Endothelial cell of umbilical vein (primary cell): ENCODE measurements around the gene MIS18BP1. TPM values are rescaled to one million over a fixed set of nuclear protein-coding genes. Genes with fewer than 3 reads are reported as not detected.
A peak's percentile ranks its signal among the peaks of the same experiment; 100 is the strongest.

ENCODE experiments used
- BruUV-seq: library from RNA; stranded (reverse); fragments of 400-500 nt; replicated peaks from 2 replicates; lab custom pipeline; 2021; lab: Mats Ljungman, UMichigan
- CTCF ChIA-PET: fragments of 300-600, 350-600 bp; sonication (Branson Sonifier 250); formaldehyde crosslinking; loops from one replicate; lab custom pipeline; 2021; ENCODE audit warnings: antibody characterized with exemption, inconsistent platforms; lab: Charles Lee
- POLR2A ChIA-PET: fragments of 300-600, 350-600 bp; sonication (Branson Sonifier 250); formaldehyde crosslinking; loops from one replicate; lab custom pipeline; 2021; ENCODE audit warnings: antibody characterized with exemption, inconsistent platforms; lab: Charles Lee
- DNase-seq: peaks from one replicate; pipeline ENCODE4 v3.0.0-alpha.2; 2011; ENCODE audit warnings: low read depth, low spot score
- FAIRE-seq: peaks from 2 replicates; lab custom pipeline; 2011; peaks lifted over from hg19 to GRCh38; lab: Jason Lieb, UNC
- H2AFZ ChIP-seq: 2 replicates; pipeline ENCODE4 v1.6.0; 2012; ENCODE audit warnings: low read depth, low read length, control low read depth, inconsistent platforms
- H3K27ac ChIP-seq: 2 replicates; pipeline ENCODE4 v1.5.1; 2011; ENCODE audit warnings: low read depth, mild to moderate bottlenecking, control low read depth, low read length, moderate library complexity; ENCODE audit not compliant: insufficient read depth
- H3K27me3 ChIP-seq, 2 experiments: 2 replicates each; pipeline versions ENCODE4 v1.6.0 to v1.6.1; 2011; ENCODE audit warnings: low read length in 2 of 2, mixed read lengths in 1 of 2; ENCODE audit not compliant: control insufficient read depth in 2 of 2, insufficient read depth in 2 of 2
- H3K36me3 ChIP-seq, 2 experiments: 2 replicates in 1 of 2; 3 replicates in 1 of 2; pipeline ENCODE4 v1.5.1; 2011; ENCODE audit warnings: low read length in 2 of 2, mild to moderate bottlenecking in 1 of 2, moderate library complexity in 1 of 2; ENCODE audit not compliant: control insufficient read depth in 2 of 2, insufficient read depth in 2 of 2; ENCODE audit errors: extremely low read depth in 1 of 2
- H3K4me1 ChIP-seq: 3 replicates; pipeline ENCODE4 v1.5.1; 2011; ENCODE audit warnings: mild to moderate bottlenecking, low read length; ENCODE audit not compliant: control insufficient read depth, insufficient read depth; ENCODE audit errors: extremely low read depth
- H3K4me2 ChIP-seq: 2 replicates; pipeline ENCODE4 v1.6.1; 2011; ENCODE audit warnings: low read length, control low read depth, mixed read lengths; ENCODE audit not compliant: insufficient read depth
- H3K4me3 ChIP-seq, 3 experiments: fragments of 200-600 bp in 1 of 3; sonication (generic), shearing (Covaris generic) in 1 of 3; replicated peaks in 1 of 3; 2 replicates each; pipeline ENCODE4 v1.5.1; 2011 to 2016; ENCODE audit warnings: control low read depth in 3 of 3, low read length in 3 of 3, mild to moderate bottlenecking in 2 of 3, inconsistent platforms in 1 of 3, low read depth in 1 of 3, moderate library complexity in 1 of 3; ENCODE audit not compliant: insufficient read depth in 1 of 3
- H3K79me2 ChIP-seq: 2 replicates; pipeline ENCODE4 v1.6.0; 2012; ENCODE audit warnings: low read length, inconsistent platforms; ENCODE audit not compliant: control insufficient read depth, insufficient read depth
- H3K9ac ChIP-seq: replicated peaks from 2 replicates; pipeline ENCODE3; 2011; ENCODE audit warnings: low read length, control low read depth; ENCODE audit not compliant: insufficient read depth; ENCODE audit errors: extremely low read depth
- H3K9me1 ChIP-seq: replicated peaks from 3 replicates; pipeline ENCODE4 v1.6.0; 2011; ENCODE audit warnings: mild to moderate bottlenecking, low read length; ENCODE audit not compliant: control insufficient read depth, insufficient read depth; ENCODE audit errors: extremely low read depth
- H3K9me3 ChIP-seq: replicated peaks from 2 replicates; pipeline ENCODE4 v1.5.1; 2012; ENCODE audit warnings: low read length, inconsistent platforms; ENCODE audit not compliant: control insufficient read depth, insufficient read depth
- H4K20me1 ChIP-seq: replicated peaks from 2 replicates; pipeline ENCODE3; 2011; ENCODE audit warnings: mild to moderate bottlenecking, low read length; ENCODE audit not compliant: control insufficient read depth, insufficient read depth; ENCODE audit errors: extremely low read depth
- EZH2 ChIP-seq: IDR thresholded peaks from 2 replicates; pipeline ENCODE4 v1.6.1; 2012; ENCODE audit warnings: borderline replicate concordance, low read depth, mild to moderate bottlenecking, moderate library complexity, low read length, inconsistent platforms; ENCODE audit not compliant: severe bottlenecking
- FOS ChIP-seq: IDR thresholded peaks from 2 replicates; pipeline ENCODE4 v1.6.1; 2011; ENCODE audit warnings: mild to moderate bottlenecking, low read length, moderate library complexity, borderline replicate concordance; ENCODE audit not compliant: insufficient read depth
- GATA2 ChIP-seq: IDR thresholded peaks from 2 replicates; pipeline ENCODE4 v1.7.0; 2011; ENCODE audit warnings: low read depth, mild to moderate bottlenecking, moderate library complexity, mixed read lengths, low read length; ENCODE audit not compliant: insufficient read length, insufficient read depth
- JUN ChIP-seq: IDR thresholded peaks from 2 replicates; pipeline ENCODE4 v1.6.1; 2011; ENCODE audit warnings: borderline replicate concordance, low read depth; ENCODE audit not compliant: insufficient read length, insufficient read depth
- MYC ChIP-seq: IDR thresholded peaks from one replicate; pipeline ENCODE4 v1.6.1; 2011; ENCODE audit warnings: mild to moderate bottlenecking, low read depth, low read length
- POLR2A ChIP-seq: IDR thresholded peaks from 2 replicates; pipeline ENCODE4 v1.6.1; 2012; ENCODE audit warnings: low read depth, mild to moderate bottlenecking, control low read depth, low read length
- POLR2AphosphoS5 ChIP-seq: IDR thresholded peaks from 2 replicates; pipeline ENCODE4 v1.6.1; 2012; ENCODE audit warnings: low read depth, mild to moderate bottlenecking, control low read depth, low read length, moderate library complexity; ENCODE audit not compliant: insufficient read depth
- dilution Hi-C: fragments of 300-500 bp; cut with MboI; formaldehyde crosslinking; loops from one replicate; pipeline ENCODE4 v1.15.0; 2019; ENCODE audit warnings: low sequenced_read_pairs; ENCODE audit not compliant: extremely low pct_ligation_motif_present
- intact Hi-C: fragments of 100-400 bp; cut with micrococcal nuclease; formaldehyde crosslinking; loops from one replicate; pipeline ENCODE4 v1.10.0; 2022
- polyA plus RNA-seq, 4 experiments: library from polyadenylated mRNA; depleted of rRNA in 3 of 4; stranded (reverse) in 3 of 4; unstranded in 1 of 4; fragments of >200 nt; gene quantifications; 2 replicates each; pipeline versions ENCODE4 v1.2.1 to v1.2.3, GENCODE V29; 2011 to 2012; ENCODE audit warnings: missing spikeins in 1 of 4
- total RNA-seq: library from RNA; stranded (reverse); gene quantifications from 2 replicates; pipeline ENCODE4 v1.2.3, GENCODE V29; 2021
- TF ChIP-seq, protein P1 (sequence below), 2 donors: IDR thresholded peaks; 1 replicate in 1 of 2; 2 replicates in 1 of 2; pipeline ENCODE4 v1.5.1; 2011; ENCODE audit warnings: low read length in 2 of 2, mild to moderate bottlenecking in 2 of 2, moderate library complexity in 2 of 2, control low read depth in 1 of 2, inconsistent platforms in 1 of 2, low read depth in 1 of 2; ENCODE audit not compliant: insufficient read depth in 1 of 2; ENCODE audit errors: extremely low read depth in 1 of 2
- TF ChIP-seq, protein P2 (sequence below): IDR thresholded peaks from 2 replicates; pipeline ENCODE4 v1.6.1; 2011; ENCODE audit not compliant: insufficient read depth, insufficient read length

The MIS18BP1 gene
- total and polyA plus RNA-seq, 2 donors (not counting 3 experiments of a cell fraction or from before 2014, with no cell fraction given): 8.9 to 43.3 TPM

DNA sequence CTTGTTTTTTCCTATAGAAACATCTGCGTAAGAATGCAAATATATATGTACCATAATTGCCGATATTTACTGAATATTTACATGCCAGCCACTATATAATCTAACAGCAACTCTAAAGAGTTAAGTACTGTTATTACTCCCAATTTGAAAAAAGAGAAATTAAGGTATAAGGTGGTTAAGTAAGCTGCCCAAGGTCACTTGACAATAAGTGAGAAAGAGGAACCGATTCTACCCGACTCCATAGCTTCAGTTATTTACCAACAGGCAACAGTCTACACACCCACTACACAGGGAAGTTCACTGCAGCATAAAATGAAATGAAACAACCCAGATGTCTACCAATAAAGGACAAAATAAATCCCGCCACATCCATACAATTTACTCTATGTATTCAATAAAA is 1.1 kb downstream of the MIS18BP1 start:
- Histone ChIP-seq H3K9ac (peak overlapping the region; percentile 88), H3K4me3 (peak overlapping the region; percentile 79 to 96 (median 88)), H3K4me1 (peaks cover 15% of the 10 kb centered on the region), H3K36me3 (no peaks in the 10 kb centered on the region), H3K9me1 (no peaks in the 10 kb centered on the region), H3K27ac (peak overlapping the region; percentile 89), H3K4me2 (peak overlapping the region; percentile 97), H2AFZ (no peak overlapping the region), H3K27me3 (no peaks in the 10 kb centered on the region), H3K9me3 (no peaks in the 10 kb centered on the region), H4K20me1 (no peaks in the 10 kb centered on the region), H3K79me2 (peaks cover 60% of the 10 kb centered on the region)
- intact Hi-C loops: loop anchor here (5.0 kb wide), 2 partner anchors 70 to 340 kb away; no protein-coding TSS in a partner anchor
- no TSS peak for BruUV-seq
- DNase-seq (peak; percentile 39), FAIRE-seq (no peak)
- CTCF ChIA-PET: interaction anchor here (1.1 to 3.2 kb wide), 6 partner anchors 10 to 338 kb away, joined by 3 to 31 read pairs (median 16); partner anchors contain the start of genes FANCM and FKBP3
- POLR2A ChIA-PET: no interaction called here
- TF ChIP-seq POLR2A: no peak
- TF ChIP-seq FOS: no peak
- TF ChIP-seq, protein P1, sequence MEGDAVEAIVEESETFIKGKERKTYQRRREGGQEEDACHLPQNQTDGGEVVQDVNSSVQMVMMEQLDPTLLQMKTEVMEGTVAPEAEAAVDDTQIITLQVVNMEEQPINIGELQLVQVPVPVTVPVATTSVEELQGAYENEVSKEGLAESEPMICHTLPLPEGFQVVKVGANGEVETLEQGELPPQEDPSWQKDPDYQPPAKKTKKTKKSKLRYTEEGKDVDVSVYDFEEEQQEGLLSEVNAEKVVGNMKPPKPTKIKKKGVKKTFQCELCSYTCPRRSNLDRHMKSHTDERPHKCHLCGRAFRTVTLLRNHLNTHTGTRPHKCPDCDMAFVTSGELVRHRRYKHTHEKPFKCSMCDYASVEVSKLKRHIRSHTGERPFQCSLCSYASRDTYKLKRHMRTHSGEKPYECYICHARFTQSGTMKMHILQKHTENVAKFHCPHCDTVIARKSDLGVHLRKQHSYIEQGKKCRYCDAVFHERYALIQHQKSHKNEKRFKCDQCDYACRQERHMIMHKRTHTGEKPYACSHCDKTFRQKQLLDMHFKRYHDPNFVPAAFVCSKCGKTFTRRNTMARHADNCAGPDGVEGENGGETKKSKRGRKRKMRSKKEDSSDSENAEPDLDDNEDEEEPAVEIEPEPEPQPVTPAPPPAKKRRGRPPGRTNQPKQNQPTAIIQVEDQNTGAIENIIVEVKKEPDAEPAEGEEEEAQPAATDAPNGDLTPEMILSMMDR (IDR thresholded peaks at IDR 0.05; ENCODE audit: extremely low read depth in 1 of 2, insufficient read depth in 1 of 2, low read depth in 1 of 2, low read length in 2 of 2): no peak
- TF ChIP-seq MYC: no peak
- TF ChIP-seq EZH2: no peak
- no peak for TF ChIP-seq POLR2AphosphoS5
- TF ChIP-seq, protein P2, sequence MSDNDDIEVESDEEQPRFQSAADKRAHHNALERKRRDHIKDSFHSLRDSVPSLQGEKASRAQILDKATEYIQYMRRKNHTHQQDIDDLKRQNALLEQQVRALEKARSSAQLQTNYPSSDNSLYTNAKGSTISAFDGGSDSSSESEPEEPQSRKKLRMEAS: no peak
- no peak for TF ChIP-seq GATA2
- no peak for TF ChIP-seq JUN
- dilution Hi-C loops: no loop called here
